Mesenchymal stem cell (in vitro differentiated cells and primary cell): Measurements from ENCODE around the gene SYT6.

Experiments
- DNase-seq: peaks from one replicate; pipeline ENCODE4 v3.0.0-alpha.2; 2013
- H2AFZ ChIP-seq: one replicate; pipeline ENCODE4 v1.6.1; 2013; ENCODE audit warnings: low read depth, mild to moderate bottlenecking, control low read depth, inconsistent platforms, low read length, moderate library complexity
- H2AK5ac ChIP-seq: 2 replicates; pipeline ENCODE4 v1.6.1; 2013; ENCODE audit warnings: low read length, moderate library complexity, mild to moderate bottlenecking, inconsistent platforms; ENCODE audit not compliant: severe bottlenecking
- H2BK120ac ChIP-seq: one replicate; pipeline ENCODE4 v1.6.1; 2013; ENCODE audit warnings: low read depth, mild to moderate bottlenecking, inconsistent platforms, low read length, moderate library complexity
- H2BK12ac ChIP-seq, 2 experiments: one replicate each; pipeline ENCODE4 v1.6.1; 2013; ENCODE audit warnings: inconsistent platforms in 2 of 2, low read length in 2 of 2, mild to moderate bottlenecking in 2 of 2, moderate library complexity in 2 of 2, control low read depth in 1 of 2
- H2BK15ac ChIP-seq: one replicate; pipeline ENCODE4 v1.6.1; 2013; ENCODE audit warnings: mild to moderate bottlenecking, low read depth, inconsistent platforms; ENCODE audit not compliant: poor library complexity, severe bottlenecking
- H2BK5ac ChIP-seq: 2 replicates; pipeline ENCODE4 v1.6.1; 2013; ENCODE audit warnings: low read depth, mild to moderate bottlenecking, low read length, control low read depth, inconsistent platforms; ENCODE audit not compliant: poor library complexity, severe bottlenecking
- H3K14ac ChIP-seq, 2 experiments: one replicate each; pipeline ENCODE4 v1.6.1; 2013; ENCODE audit warnings: inconsistent platforms in 2 of 2, low read length in 2 of 2, control low read depth in 1 of 2, mild to moderate bottlenecking in 1 of 2, moderate library complexity in 1 of 2
- H3K18ac ChIP-seq, 2 experiments: one replicate each; pipeline ENCODE4 v1.6.1; 2013; ENCODE audit warnings: inconsistent platforms in 2 of 2, low read length in 2 of 2, control low read depth in 1 of 2, low read depth in 1 of 2, mild to moderate bottlenecking in 1 of 2
- H3K23ac ChIP-seq, 2 experiments: one replicate each; pipeline ENCODE4 v1.6.1; 2013; ENCODE audit warnings: inconsistent platforms in 2 of 2, low read length in 2 of 2, mild to moderate bottlenecking in 2 of 2, moderate library complexity in 2 of 2, control low read depth in 1 of 2
- H3K27ac ChIP-seq: 2 replicates; pipeline ENCODE4 v1.5.1; 2013; ENCODE audit warnings: mild to moderate bottlenecking, moderate library complexity, low read length, control low read depth, inconsistent platforms; ENCODE audit not compliant: poor library complexity, severe bottlenecking
- H3K27me3 ChIP-seq, 2 experiments: 2 replicates each; pipeline versions ENCODE4 v1.6.1 to v1.7.0; 2013; ENCODE audit warnings: low read length in 2 of 2, mild to moderate bottlenecking in 2 of 2, moderate library complexity in 2 of 2, control low read depth in 1 of 2, inconsistent platforms in 1 of 2; ENCODE audit not compliant: control insufficient read depth in 1 of 2, insufficient read depth in 1 of 2
- H3K36me3 ChIP-seq, 2 experiments: 2 replicates each; pipeline versions ENCODE4 v1.6.1 to v1.7.0; 2013; ENCODE audit warnings: low read length in 2 of 2, control low read depth in 1 of 2, inconsistent platforms in 1 of 2, low read depth in 1 of 2, mild to moderate bottlenecking in 1 of 2; ENCODE audit not compliant: insufficient read depth in 2 of 2, control insufficient read depth in 1 of 2
- H3K4ac ChIP-seq, 2 experiments: one replicate each; pipeline ENCODE4 v1.6.1; 2013; ENCODE audit warnings: inconsistent platforms in 2 of 2, low read length in 2 of 2, mild to moderate bottlenecking in 2 of 2, moderate library complexity in 2 of 2, control low read depth in 1 of 2, low read depth in 1 of 2
- H3K4me1 ChIP-seq: 2 replicates; pipeline ENCODE4 v1.6.1; 2013; ENCODE audit warnings: low read depth, low read length, control low read depth; ENCODE audit not compliant: control insufficient read depth, insufficient read depth
- H3K4me2 ChIP-seq: 2 replicates; pipeline ENCODE4 v1.6.1; 2013; ENCODE audit warnings: low read length, mild to moderate bottlenecking, inconsistent platforms; ENCODE audit not compliant: poor library complexity, severe bottlenecking
- H3K4me3 ChIP-seq, 2 experiments: 2 replicates each; pipeline versions ENCODE4 v1.5.1 to v1.7.0; 2013; ENCODE audit warnings: low read length in 2 of 2, mild to moderate bottlenecking in 2 of 2, control low read depth in 1 of 2, low read depth in 1 of 2; ENCODE audit not compliant: insufficient read depth in 1 of 2
- H3K79me1 ChIP-seq: replicated peaks from 2 replicates; pipeline ENCODE4 v1.6.1; 2013; ENCODE audit warnings: mild to moderate bottlenecking, control low read depth, low read length, inconsistent platforms; ENCODE audit not compliant: poor library complexity, severe bottlenecking
- H3K9ac ChIP-seq: 2 replicates; pipeline ENCODE4 v1.7.0; 2013; ENCODE audit warnings: mild to moderate bottlenecking, low read length, moderate library complexity
- H3K9me3 ChIP-seq: 2 replicates; pipeline ENCODE4 v1.7.0; 2013; ENCODE audit warnings: mild to moderate bottlenecking, low read length; ENCODE audit not compliant: control insufficient read depth
- H4K8ac ChIP-seq: one replicate; pipeline ENCODE4 v1.6.1; 2013; ENCODE audit warnings: inconsistent platforms, mild to moderate bottlenecking, low read length, moderate library complexity
- H4K91ac ChIP-seq: one replicate; pipeline ENCODE4 v1.6.1; 2013; ENCODE audit warnings: mild to moderate bottlenecking, low read length, inconsistent platforms
- WGBS: methylation state at CpG from one replicate; pipeline ENCODE4 v1.1.7; 2013; ENCODE audit warnings: mixed read lengths; 5-methylcytosine and 5-hydroxymethylcytosine counted together

SYT6 gene

GRCh38 chr1:114176366-114176765, 22.7 kb upstream of the SYT6 start:
- Histone ChIP-seq H3K14ac (no peak overlapping the region), H3K18ac (no peak overlapping the region), H3K9ac (no peak overlapping the region), H4K8ac (no peak overlapping the region), H2AK5ac (no peak overlapping the region), H2BK120ac (no peak overlapping the region), H3K4me2 (no peak overlapping the region), H2BK5ac (no peak overlapping the region), H3K9me3 (peaks cover 9% of the 10 kb centered on the region), H3K4me1 (no peaks in the 10 kb centered on the region), H3K79me1 (no peaks in the 10 kb centered on the region), H3K36me3 (no peaks in the 10 kb centered on the region), H2BK12ac (no peak overlapping the region), H2AFZ (no peak overlapping the region), H3K23ac (no peak overlapping the region), H4K91ac (no peak overlapping the region), H3K4ac (no peak overlapping the region), H3K27me3 (peaks cover 34 to 35% of the 10 kb centered on the region in 2 experiments), H2BK15ac (no peak overlapping the region), H3K4me3 (no peak overlapping the region), H3K27ac (no peak overlapping the region)
- no peak for DNase-seq
- WGBS, result no CpG with 5 or more reads among the region's 2 CpGs

- Histone ChIP-seq H3K27me3 (peaks cover 36 to 40% of the 10 kb centered on the region in 2 experiments), H3K4me1 (no peaks in the 10 kb centered on the region), H3K27ac (no peak overlapping the region), H2AK5ac (no peak overlapping the region), H3K9me3 (peaks cover 9% of the 10 kb centered on the region), H3K23ac (no peak overlapping the region), H3K4ac (no peak overlapping the region), H4K91ac (no peak overlapping the region), H3K36me3 (no peaks in the 10 kb centered on the region), H2AFZ (no peak overlapping the region), H3K4me2 (no peak overlapping the region), H3K18ac (no peak overlapping the region), H3K9ac (no peak overlapping the region), H4K8ac (no peak overlapping the region), H2BK120ac (no peak overlapping the region), H3K14ac (no peak overlapping the region), H2BK12ac (no peak overlapping the region), H2BK5ac (no peak overlapping the region), H2BK15ac (no peak overlapping the region), H3K4me3 (no peak overlapping the region), H3K79me1 (no peaks in the 10 kb centered on the region)
- no peak for DNase-seq
- WGBS, result 83% methylated on average over 5 of the region's 5 CpGs
Observed at GRCh38 chr1:114173680-114174079, 20.0 kb upstream of the SYT6 start.

GRCh38 chr1:114169509-114169908, 15.8 kb upstream of the SYT6 start:
- no peaks in the 10 kb centered on the region for H3K36me3 ChIP-seq
- no peak overlapping the region for H2AFZ ChIP-seq
- no peak overlapping the region for H3K14ac ChIP-seq
- peaks cover 56 to 61% of the 10 kb centered on the region in 2 experiments for H3K27me3 ChIP-seq
- DNase-seq, result no peak
- no peak overlapping the region for H3K18ac ChIP-seq
- no peak overlapping the region for H3K4me2 ChIP-seq
- H3K23ac ChIP-seq, result no peak overlapping the region
- 77% methylated on average over 3 of the region's 3 CpGs for WGBS
- no peaks in the 10 kb centered on the region for H3K79me1 ChIP-seq
- no peak overlapping the region for H3K4ac ChIP-seq
- no peak overlapping the region for H4K8ac ChIP-seq
- no peak overlapping the region for H3K9ac ChIP-seq
- no peak overlapping the region for H2BK120ac ChIP-seq
- no peak overlapping the region for H3K27ac ChIP-seq
- no peak overlapping the region for H2BK5ac ChIP-seq
- H2BK15ac ChIP-seq, result no peak overlapping the region
- no peak overlapping the region for H2BK12ac ChIP-seq
- H3K4me1 ChIP-seq, result no peaks in the 10 kb centered on the region
- H3K4me3 ChIP-seq, result no peak overlapping the region
- peaks cover 9% of the 10 kb centered on the region for H3K9me3 ChIP-seq
- no peak overlapping the region for H2AK5ac ChIP-seq
- no peak overlapping the region for H4K91ac ChIP-seq

GRCh38 chr1:114167226-114167625, 13.6 kb upstream of the SYT6 start:
- Histone ChIP-seq H4K91ac (no peak overlapping the region), H3K23ac (no peak overlapping the region), H4K8ac (no peak overlapping the region), H3K4me2 (no peak overlapping the region), H3K14ac (no peak overlapping the region), H2AK5ac (no peak overlapping the region), H3K9ac (no peak overlapping the region), H2BK15ac (no peak overlapping the region), H3K4me3 (no peak overlapping the region), H3K4ac (no peak overlapping the region), H3K27ac (no peak overlapping the region), H3K9me3 (peaks cover 6% of the 10 kb centered on the region), H2BK5ac (no peak overlapping the region), H2AFZ (no peak overlapping the region), H2BK12ac (no peak overlapping the region), H3K27me3 (peaks cover 49 to 69% of the 10 kb centered on the region in 2 experiments), H3K79me1 (no peaks in the 10 kb centered on the region), H3K18ac (no peak overlapping the region), H2BK120ac (no peak overlapping the region), H3K36me3 (no peaks in the 10 kb centered on the region), H3K4me1 (no peaks in the 10 kb centered on the region)
- WGBS, result 73% methylated on average over 3 of the region's 3 CpGs
- DNase-seq, result no peak
